MM.1S (cell line): ENCODE results near the gene SEPSECS.

ENCODE experiments used
- DNase-seq: peaks from one replicate; pipeline ENCODE4 v3.0.0-alpha.2; 2015
- H2AFZ ChIP-seq: fragments of 300-600 bp; sonication (generic); 2 replicates; pipeline ENCODE4 v1.6.0; 2016; ENCODE audit warnings: antibody characterized with exemption, low read length
- H3F3A ChIP-seq: fragments of 300-600 bp; sonication (generic); 2 replicates; pipeline ENCODE4 v1.6.1; 2016; ENCODE audit warnings: mild to moderate bottlenecking, antibody characterized with exemption, low read length, moderate library complexity, mixed read lengths; ENCODE audit not compliant: insufficient read depth
- H3K27ac ChIP-seq: fragments of 300-600 bp; sonication (generic); 2 replicates; pipeline ENCODE4 v1.5.1; 2016; ENCODE audit warnings: mild to moderate bottlenecking, low read length
- H3K27me3 ChIP-seq: fragments of 300-600 bp; sonication (generic); replicated peaks from 2 replicates; pipeline ENCODE4 v1.6.0; 2016; ENCODE audit warnings: low read length; ENCODE audit not compliant: insufficient read depth
- H3K36me3 ChIP-seq: fragments of 300-600 bp; sonication (generic); replicated peaks from 2 replicates; pipeline ENCODE4 v1.6.1; 2016; ENCODE audit warnings: mild to moderate bottlenecking, low read length, mixed read lengths; ENCODE audit not compliant: insufficient read depth
- H3K4me1 ChIP-seq: fragments of 300-600 bp; sonication (generic); 2 replicates; pipeline ENCODE4 v1.6.1; 2016; ENCODE audit warnings: low read length, mixed read lengths
- H3K4me2 ChIP-seq: fragments of 300-600 bp; sonication (generic); 2 replicates; pipeline ENCODE4 v1.6.0; 2016; ENCODE audit warnings: low read depth, low read length
- H3K4me3 ChIP-seq: fragments of 300-600 bp; sonication (generic); 2 replicates; pipeline ENCODE4 v1.5.1; 2016; ENCODE audit warnings: low read length, mixed read lengths
- H3K79me2 ChIP-seq: fragments of 300-600 bp; sonication (generic); 2 replicates; pipeline ENCODE4 v1.6.1; 2016; ENCODE audit warnings: mixed run types, low read length, mixed read lengths
- H3K9ac ChIP-seq: fragments of 300-600 bp; sonication (generic); 2 replicates; pipeline ENCODE4 v1.6.1; 2016; ENCODE audit warnings: low read length, mixed read lengths
- H3K9me2 ChIP-seq: fragments of 300-600 bp; sonication (generic); replicated peaks from 2 replicates; pipeline ENCODE4 v1.6.1; 2016; ENCODE audit warnings: mild to moderate bottlenecking, low read length, mixed read lengths; ENCODE audit not compliant: insufficient read depth
- H3K9me3 ChIP-seq: fragments of 300-600 bp; sonication (generic); replicated peaks from 2 replicates; pipeline ENCODE4 v1.6.1; 2016; ENCODE audit warnings: mild to moderate bottlenecking, low read length, mixed read lengths; ENCODE audit not compliant: insufficient read depth
- H4K20me1 ChIP-seq: fragments of 300-600 bp; sonication (generic); 2 replicates; pipeline ENCODE4 v1.6.1; 2016; ENCODE audit warnings: mild to moderate bottlenecking, low read length, moderate library complexity, mixed read lengths; ENCODE audit not compliant: insufficient read depth
- CTCF ChIP-seq: fragments of 300-600 bp; sonication (generic); IDR thresholded peaks from 2 replicates; pipeline ENCODE4 v1.5.1; 2016; ENCODE audit warnings: antibody characterized with exemption, low read length, mixed read lengths
- EZH2 ChIP-seq: fragments of 300-600 bp; sonication (generic); optimal IDR thresholded peaks from 2 replicates; pipeline ENCODE3; 2017; ENCODE audit warnings: low read depth, mild to moderate bottlenecking, antibody characterized with exemption, low read length, mixed read lengths
- EZH2phosphoT487 ChIP-seq: fragments of 300-600 bp; sonication (generic); IDR thresholded peaks from 2 replicates; pipeline ENCODE4 v1.6.1; 2018; ENCODE audit warnings: antibody characterized with exemption, low read length

Gene SEPSECS

GRCh38 chr4:25070545-25070944, 89.7 kb downstream of the SEPSECS start:
- H3K4me3 ChIP-seq: no peak overlapping the region

More at GRCh38 chr4:25070545-25070944, 89.7 kb downstream of the SEPSECS start:
- no peak overlapping the region for H3K27ac ChIP-seq
- TF ChIP-seq EZH2phosphoT487 (no peak), CTCF (no peak), EZH2 (no peak)
- no peaks in the 10 kb centered on the region for H4K20me1 ChIP-seq
- no peak for DNase-seq
- no peaks in the 10 kb centered on the region; the same call in 1 of the 2 replicates for H3K4me1 ChIP-seq
- no peak overlapping the region for H3K4me2 ChIP-seq
- H3K27me3 ChIP-seq: no peaks in the 10 kb centered on the region
- no peaks in the 10 kb centered on the region for H3K9me3 ChIP-seq
- no peaks in the 10 kb centered on the region for H3K36me3 ChIP-seq
- H2AFZ ChIP-seq: no peak overlapping the region
- H3K9ac ChIP-seq: no peak overlapping the region
- no peaks in the 10 kb centered on the region for H3K9me2 ChIP-seq
- H3F3A ChIP-seq: no peaks in the 10 kb centered on the region
- H3K79me2 ChIP-seq: no peaks in the 10 kb centered on the region
